ENCODE measurements around the gene SIPA1L2.

- TF ChIP-seq POLR2A (IDR thresholded peaks at IDR 0.05; ENCODE audit: low read length) (no peak), GATA1 (IDR thresholded peaks at IDR 0.05; ENCODE audit: low read depth, low read length) (no peak)
Observed at GRCh38 chr1:232581932-232582331, 48.0 kb downstream of the SIPA1L2 start.

Measured in erythroblast (primary cell).